NCI-H1417 treated with DMSO at 0.1 percent for 48 hours (cell line): ENCODE results near the gene CFAP74.
"Not testable (repeated sequence)": the region's sequence is repeated elsewhere in the genome, so short reads cannot be mapped to it uniquely, and the experiment has no call there.

ENCODE experiments used
- DNase-seq: peaks from one replicate; lab custom pipeline; 2025; lab: John Stamatoyannopoulos, UW

Gene CFAP74

GRCh38 chr1:1984560-1985070 lies 19.0 kb downstream of the CFAP74 start:
- no peak for DNase-seq

- DNase-seq = no peak
Measured at GRCh38 chr1:1982379-1983232, 21.0 kb downstream of the CFAP74 start.

GRCh38 chr1:1981631-1982327 lies 21.8 kb downstream of the CFAP74 start:
- not testable (repeated sequence) for DNase-seq

- DNase-seq = no peak
Measured at GRCh38 chr1:1981142-1981500, 22.5 kb downstream of the CFAP74 start.

GRCh38 chr1:1980467-1981141 lies 23.0 kb downstream of the CFAP74 start:
- DNase-seq = no peak

GRCh38 chr1:1979482-1980165 lies 24.0 kb downstream of the CFAP74 start:
- no peak for DNase-seq

- not testable (repeated sequence) for DNase-seq
Measured at GRCh38 chr1:1978690-1979481, 24.7 kb downstream of the CFAP74 start.

GRCh38 chr1:1978108-1978507 lies 25.5 kb downstream of the CFAP74 start:
- no peak for DNase-seq

GRCh38 chr1:1976031-1976430 lies 27.6 kb downstream of the CFAP74 start:
- DNase-seq = no peak

GRCh38 chr1:1975535-1975934 lies 28.1 kb downstream of the CFAP74 start:
- DNase-seq = no peak

- no peak for DNase-seq
Measured at GRCh38 chr1:1974834-1975233, 28.8 kb downstream of the CFAP74 start.

- DNase-seq = no peak
Measured at GRCh38 chr1:1973716-1974642, 29.6 kb downstream of the CFAP74 start.

GRCh38 chr1:1972976-1973715 lies 30.4 kb downstream of the CFAP74 start:
- no peak for DNase-seq

- no peak for DNase-seq
Measured at GRCh38 chr1:1971688-1972087, 31.9 kb downstream of the CFAP74 start.

- DNase-seq = no peak
Measured at GRCh38 chr1:1971017-1971416, 32.6 kb downstream of the CFAP74 start.

- no peak for DNase-seq
Measured at GRCh38 chr1:1969953-1970716, 33.5 kb downstream of the CFAP74 start.

- no peak for DNase-seq
Measured at GRCh38 chr1:1969505-1969900, 34.1 kb downstream of the CFAP74 start.

- DNase-seq = no peak
Measured at GRCh38 chr1:1968767-1969504, 34.6 kb downstream of the CFAP74 start.
